ENCODE results near the gene HDAC4.

DNA sequence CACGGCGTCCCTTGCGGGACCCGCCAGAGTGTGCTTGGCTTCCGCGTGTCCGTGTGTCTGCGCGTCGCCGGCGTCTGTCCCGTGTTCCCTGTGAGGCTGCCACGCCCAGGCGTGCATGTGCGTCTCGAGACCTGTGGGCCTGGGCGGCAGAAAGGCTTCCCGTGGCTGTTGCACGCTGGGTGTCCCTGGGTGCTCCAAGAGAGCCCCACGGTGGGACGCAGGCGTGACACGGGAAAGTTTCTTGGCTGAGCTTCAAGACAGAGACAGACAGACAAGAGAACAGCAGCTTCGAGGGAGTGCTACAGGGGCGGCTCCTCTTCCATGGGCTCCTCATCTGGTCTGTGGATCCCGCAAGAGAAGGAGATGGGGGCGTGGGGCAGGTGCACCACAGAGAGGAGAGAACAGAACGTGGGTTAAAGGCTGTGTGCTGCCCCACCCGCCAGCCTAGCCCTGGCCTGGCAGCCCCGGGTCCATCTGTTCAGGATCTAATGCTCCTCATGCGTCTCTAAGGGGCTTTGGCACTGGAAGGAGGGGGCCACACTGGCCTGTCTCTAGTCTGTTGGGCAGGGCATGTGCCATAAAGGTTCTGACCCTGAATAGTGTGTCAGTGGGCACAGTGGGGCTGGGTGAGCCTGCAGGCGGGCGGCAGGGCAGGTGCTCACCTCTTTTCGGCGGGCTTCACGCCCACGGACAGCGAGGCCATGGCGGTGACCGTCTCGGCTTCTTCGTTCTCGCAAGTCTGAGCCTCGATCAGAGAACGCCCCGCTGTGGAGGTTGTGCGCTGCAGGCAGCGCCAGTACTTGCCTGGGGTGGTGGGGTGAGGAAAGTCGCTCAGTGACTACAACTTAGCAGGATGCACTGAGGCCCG, 347.8 kb downstream of the HDAC4 start:
- TF ChIP-seq, protein P1, sequence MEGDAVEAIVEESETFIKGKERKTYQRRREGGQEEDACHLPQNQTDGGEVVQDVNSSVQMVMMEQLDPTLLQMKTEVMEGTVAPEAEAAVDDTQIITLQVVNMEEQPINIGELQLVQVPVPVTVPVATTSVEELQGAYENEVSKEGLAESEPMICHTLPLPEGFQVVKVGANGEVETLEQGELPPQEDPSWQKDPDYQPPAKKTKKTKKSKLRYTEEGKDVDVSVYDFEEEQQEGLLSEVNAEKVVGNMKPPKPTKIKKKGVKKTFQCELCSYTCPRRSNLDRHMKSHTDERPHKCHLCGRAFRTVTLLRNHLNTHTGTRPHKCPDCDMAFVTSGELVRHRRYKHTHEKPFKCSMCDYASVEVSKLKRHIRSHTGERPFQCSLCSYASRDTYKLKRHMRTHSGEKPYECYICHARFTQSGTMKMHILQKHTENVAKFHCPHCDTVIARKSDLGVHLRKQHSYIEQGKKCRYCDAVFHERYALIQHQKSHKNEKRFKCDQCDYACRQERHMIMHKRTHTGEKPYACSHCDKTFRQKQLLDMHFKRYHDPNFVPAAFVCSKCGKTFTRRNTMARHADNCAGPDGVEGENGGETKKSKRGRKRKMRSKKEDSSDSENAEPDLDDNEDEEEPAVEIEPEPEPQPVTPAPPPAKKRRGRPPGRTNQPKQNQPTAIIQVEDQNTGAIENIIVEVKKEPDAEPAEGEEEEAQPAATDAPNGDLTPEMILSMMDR (IDR thresholded peaks at IDR 0.05) = no peak
- TF ChIP-seq POLR2A (IDR thresholded peaks at IDR 0.05) (no peak), POLR2AphosphoS5 (IDR thresholded peaks at IDR 0.05; ENCODE audit: insufficient read depth in 1 of 2, low read depth in 1 of 2) (no peak)
